GM19468 (cell line): ENCODE results near the gene FMNL1.

Source experiments
- ATAC-seq: cut with Tn5 transposase; IDR thresholded peaks from one replicate; pipeline ENCODE4 v1.9.1; 2021; ENCODE audit warnings: mild to moderate bottlenecking, moderate library complexity, moderate number of reproducible peaks; ENCODE audit not compliant: unreplicated experiment; ENCODE audit errors: extremely low read depth

The FMNL1 gene

DNA sequence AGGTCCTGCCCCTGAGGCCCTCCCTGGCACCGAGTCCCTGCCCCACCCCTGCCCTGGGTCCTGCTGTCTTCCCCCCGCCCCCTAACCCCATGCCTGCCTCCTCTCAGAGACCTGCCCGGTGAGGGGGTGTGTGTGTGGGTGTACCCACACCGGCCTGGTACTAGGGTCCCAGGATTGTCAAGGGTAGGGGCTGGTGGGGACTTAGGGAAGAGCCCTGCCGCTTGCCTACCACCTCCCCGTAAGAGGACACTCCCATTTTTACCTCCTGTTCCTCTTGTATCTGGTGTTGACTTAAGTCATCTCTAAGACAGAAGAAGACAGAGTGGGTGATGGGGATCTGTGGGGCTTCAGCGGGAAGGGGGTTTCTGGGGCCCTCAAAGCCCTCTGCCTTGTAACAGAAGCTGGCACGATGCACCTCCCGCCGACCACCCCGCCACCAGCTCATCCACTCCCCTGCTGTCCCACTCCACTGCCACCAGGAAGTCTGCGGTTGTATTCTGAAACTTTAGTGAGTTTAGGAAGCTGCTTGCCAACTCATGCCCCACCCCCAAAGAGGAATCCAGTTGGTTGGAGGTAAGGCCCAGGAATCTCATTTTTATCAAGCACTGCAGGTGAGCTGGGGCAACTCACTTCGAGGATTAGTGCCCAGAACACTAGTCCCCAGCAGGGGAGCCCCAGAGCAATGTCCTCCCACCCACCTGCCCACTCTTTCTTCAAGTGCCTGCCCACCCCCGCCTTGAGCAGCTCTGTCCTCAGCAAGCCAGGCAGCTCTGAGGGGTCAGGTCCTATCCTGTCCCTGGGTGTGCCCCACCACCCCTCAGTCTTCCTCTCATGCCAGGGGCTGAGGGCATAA, 34.7 kb downstream of the FMNL1 start:
- no peak for ATAC-seq

- no peak for ATAC-seq
Measured at GRCh38 chr17:45257115-45257514, 35.4 kb downstream of the FMNL1 start.

DNA sequence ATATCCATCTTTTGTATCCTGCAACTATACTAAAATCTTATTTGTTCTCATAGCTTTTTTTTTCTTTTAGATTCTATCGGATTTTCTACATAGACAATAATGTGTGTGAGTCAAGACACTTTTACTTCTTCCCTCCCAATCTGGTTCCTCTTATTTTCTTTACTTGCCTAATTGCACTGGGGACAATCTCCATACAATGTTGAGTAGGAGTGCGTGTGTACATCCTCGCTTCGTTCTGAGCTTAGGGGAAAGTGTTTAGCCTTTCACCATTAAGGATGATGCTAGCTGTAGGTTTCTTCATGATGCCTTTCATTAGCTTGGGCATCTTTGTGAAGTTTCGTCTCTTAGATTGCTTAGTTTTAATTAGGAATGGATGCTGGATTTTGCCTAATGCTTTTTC, 37.3 kb downstream of the FMNL1 start:
- ATAC-seq: no peak

- ATAC-seq: no peak
Measured at GRCh38 chr17:45260204-45260783, 38.6 kb downstream of the FMNL1 start.

DNA sequence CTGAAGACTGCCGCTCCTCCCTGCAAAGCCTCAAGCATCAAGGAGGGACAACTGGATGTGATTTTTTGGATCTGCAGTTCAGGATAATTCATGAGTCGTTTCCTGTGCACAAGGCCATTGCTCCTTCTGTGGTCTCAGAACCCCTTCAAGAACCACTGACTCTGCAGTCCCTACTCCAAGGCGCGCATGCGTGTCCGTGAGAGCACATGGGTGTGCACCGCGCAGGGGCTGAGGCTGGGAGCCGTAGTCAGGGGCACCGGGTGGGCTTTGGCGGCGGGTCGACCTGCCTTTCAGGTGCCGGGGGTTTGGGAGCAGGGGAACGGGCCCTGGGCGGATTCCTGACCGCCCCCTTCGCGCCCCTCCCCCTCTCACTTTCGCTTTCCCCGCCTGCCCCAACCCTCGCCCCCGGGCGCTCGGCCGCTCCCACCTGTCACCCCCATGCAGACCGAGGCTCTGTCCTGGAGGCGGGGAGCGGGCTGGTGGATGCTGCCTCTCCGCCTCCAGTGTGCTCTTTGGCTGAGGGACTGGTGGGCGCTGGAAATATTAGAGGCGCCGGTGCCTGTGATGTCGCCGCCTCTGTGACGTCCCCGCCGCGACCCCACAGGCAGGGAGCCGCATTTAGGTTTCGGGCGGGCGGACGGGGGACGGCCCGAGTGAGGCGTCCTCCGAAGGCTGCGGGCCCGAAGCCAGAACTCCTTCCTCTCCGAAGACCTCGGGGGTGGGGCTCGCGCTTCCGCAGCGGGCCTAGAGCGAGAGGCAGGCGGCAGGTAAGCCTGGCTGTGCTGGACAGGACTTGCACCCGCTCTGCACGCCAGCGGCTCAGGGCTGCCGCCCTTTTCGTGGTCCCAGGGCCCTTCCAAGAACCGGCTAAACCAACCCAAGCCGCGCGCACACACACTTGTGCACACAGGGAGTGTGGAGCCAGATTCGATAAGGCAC, 40.2 kb downstream of the FMNL1 start, which contains the start of gene SPATA32:
Gene SPATA32, minus strand, starts transcription at position 518 of the 939 bp plus-strand sequence. Its CDS starts 78 bp downstream, at position 440.
- ATAC-seq: no peak

DNA sequence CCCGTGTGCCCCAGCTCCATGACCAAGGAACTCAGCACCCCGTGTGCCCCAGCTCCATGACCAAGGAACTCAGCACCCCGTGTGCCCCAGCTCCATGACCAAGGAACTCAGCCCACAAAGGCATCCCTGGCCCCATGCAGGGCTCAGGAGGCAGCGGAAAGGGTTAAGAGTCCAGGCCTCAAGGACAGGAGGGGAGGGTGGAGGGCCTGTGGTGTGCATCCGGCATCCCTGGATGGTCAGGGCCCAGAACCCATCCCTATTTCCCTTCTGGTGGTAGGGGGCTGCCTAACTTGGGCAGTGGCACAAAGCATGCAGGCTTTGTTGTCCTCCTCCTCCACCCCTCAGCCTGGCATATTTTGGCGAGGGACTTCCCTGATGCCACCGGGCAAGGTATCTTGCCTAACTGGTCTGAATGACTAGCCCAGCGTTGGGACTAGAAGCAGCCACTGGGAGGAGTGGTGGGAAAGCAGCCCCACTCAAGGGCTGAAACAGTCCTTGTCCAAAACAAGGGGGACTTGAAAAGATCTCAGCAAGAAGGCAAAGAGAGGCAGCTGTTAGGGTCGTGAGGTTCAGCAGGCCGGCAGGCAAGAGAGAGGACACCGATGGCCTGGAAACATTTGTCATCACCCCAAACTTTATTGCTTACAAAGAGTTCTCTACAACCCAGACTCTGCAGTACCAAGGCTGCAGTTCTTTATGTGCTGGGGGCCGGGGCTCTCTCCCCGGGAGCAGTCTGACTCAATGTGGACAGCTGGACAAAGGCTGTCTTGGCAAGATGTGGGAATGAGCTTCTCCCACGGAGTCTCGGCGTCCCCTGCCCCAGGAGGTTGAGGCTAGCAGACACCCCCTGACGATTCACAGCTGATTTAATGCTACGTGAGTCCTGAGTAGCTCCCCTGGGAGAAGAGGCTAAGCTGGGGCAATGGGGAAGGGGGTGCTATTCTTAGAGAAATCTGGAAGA, 41.1 kb downstream of the FMNL1 start:
- no peak for ATAC-seq

DNA sequence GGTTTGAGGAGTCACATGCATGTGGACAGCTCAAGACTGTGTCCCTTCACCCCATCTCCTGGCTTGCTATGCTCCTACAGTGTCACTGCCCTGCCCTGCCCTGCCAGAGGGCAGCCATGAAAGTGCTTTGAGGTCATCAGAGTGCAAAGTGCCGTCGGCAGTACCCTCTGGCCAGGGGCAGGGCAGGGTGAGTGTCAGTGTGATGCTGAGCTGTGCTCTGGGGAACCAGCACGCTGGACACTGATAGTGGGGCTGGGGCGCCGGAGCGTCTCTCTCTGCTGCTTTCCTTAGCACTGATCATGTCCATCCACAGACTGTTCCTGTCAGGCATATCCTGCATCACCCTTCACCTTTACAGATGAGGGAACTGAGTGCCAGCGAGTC, 41.8 kb downstream of the FMNL1 start:
- ATAC-seq: no peak

DNA sequence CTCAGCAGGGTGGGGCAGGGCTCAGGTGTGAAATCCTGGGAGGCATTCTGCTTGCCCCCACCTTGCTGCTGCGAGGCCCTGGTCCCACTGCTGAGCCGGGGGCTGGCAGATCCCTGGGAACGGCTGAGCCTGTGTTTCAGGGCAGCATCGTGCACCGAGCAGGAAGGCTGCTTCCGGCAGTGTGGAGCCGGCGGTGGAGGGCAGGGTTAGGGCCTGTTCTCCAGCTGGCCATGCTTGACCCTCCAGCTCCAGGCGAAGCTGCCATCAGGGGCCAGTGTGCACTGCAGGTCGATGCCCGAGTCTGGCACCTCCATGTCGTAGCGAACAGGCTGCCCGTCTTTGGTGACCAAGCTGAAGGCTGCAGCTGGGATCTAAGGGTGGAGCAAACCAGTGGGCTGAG, 42.7 kb downstream of the FMNL1 start:
- ATAC-seq: no peak

GRCh38 chr17:45264988-45265387, 43.3 kb downstream of the FMNL1 start:
- ATAC-seq: no peak

DNA sequence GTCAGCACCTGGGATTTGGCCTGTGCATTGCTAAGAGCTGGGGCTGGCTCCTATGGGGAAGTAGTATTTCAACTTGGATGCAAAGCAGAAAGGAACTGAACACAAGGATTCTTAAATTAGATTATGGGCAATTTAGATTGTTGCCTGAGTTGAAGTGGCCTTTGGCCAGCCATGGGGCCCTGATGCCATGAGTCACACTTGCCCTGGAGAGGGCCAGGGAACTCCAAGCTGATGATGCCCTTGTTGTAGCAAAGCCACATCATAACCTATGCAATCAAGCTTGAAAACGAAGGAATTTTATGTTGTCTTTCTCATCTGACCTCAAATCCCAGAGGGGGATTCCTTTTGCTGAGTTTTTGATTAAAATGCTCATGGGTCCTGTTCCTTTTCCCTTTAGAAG, 44.1 kb downstream of the FMNL1 start:
- ATAC-seq: no peak

- no peak for ATAC-seq
Measured at GRCh38 chr17:45266372-45266926, 44.8 kb downstream of the FMNL1 start.

DNA sequence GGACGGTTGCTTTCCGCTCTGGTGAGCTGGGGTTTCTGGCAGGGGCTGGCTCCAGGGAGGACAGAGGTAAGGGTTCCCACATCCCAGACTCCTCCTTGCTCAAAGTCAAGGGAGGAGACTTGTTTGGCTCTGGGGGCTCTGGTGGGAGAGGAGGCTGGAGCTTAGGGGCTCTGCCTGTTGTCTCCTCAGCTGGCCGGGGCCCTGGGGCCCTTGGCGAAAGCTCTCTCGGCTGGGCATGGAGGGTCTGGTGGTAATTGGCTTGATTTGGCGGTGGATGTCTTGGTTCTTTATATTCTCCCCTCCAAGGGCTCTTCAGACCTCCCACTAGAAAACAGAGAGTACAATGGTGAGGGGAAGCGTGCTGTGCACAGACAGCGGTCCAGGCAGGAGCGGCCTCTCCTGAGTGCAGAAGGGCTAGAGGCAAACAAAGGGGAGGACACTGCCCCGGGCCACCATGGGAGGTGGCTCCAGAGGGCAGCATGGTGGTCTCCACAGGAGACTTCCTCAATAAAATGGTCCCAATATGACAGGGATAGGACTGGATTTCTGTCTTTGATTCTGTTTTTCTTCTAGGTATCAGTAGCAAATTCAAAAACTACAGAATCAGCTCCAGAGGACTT, 45.9 kb downstream of the FMNL1 start:
- no peak for ATAC-seq

DNA sequence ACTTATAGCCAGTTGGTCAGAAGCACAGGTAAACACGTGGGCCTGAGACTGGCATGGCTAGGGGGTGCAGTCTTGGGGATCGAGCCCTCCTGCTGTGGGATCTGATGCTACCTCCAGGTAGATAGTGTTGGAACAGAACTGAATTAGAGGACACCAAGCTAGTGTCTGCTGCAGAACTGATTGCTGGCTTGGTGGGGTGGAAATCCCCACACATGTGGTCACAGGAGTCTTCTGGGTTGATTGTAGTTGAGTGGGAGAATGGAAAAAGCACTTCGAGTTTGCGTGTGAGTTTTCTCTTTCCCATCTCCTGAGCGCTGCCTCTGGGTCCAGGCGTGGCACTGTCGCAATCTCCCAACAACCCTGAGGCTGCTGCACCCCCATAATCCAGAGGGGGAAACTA, 48.2 kb downstream of the FMNL1 start:
- ATAC-seq: no peak

DNA sequence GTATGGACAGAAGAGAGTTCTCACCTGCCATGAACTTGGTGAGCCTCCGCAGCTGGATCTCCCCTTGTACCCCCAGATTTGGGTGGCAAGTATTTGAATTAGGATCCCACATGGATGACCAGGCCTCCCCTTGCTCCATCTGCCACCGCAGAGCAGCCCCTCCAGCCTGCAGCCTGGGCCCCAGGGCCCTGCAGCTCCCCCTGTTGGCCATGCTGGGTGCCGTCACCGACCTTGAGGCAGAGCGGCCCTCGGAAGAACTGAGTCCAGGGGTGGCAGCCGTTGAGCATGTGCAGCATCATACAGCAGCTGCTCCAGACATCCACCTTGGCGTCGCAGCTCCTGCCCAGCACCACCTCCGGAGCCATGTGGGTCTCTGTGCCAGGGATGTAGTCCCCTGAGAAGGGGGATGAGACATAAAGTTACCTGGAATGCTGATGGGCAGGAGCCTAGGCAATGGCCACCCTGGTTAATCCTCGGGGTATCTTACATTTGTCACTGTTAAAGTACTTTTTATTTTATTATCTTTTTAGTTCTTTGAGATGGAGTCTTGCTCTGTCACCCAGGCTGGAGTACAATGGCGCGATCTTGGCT, 49.2 kb downstream of the FMNL1 start:
- no peak for ATAC-seq

DNA sequence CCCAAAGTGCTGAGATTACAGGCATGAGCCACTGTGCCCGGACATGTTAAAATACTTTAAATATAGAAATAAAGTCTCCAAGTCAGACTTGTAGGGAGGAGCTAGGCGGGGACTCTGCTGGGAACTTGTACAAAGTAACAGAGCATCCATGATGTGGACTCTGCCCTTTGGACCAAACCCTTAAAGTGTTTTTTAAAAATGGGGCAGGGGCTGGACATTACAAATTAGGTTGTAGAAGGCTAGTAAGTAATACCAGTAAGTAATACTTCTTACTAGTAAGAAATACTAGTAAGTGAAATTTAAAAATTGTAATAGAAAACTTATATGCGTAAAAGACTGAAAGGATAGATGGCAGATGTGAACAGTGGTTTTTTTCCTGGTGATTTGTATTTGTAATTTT, 49.9 kb downstream of the FMNL1 start:
- no peak for ATAC-seq

GRCh38 chr17:45273551-45273957, 51.9 kb downstream of the FMNL1 start:
- ATAC-seq: no peak

DNA sequence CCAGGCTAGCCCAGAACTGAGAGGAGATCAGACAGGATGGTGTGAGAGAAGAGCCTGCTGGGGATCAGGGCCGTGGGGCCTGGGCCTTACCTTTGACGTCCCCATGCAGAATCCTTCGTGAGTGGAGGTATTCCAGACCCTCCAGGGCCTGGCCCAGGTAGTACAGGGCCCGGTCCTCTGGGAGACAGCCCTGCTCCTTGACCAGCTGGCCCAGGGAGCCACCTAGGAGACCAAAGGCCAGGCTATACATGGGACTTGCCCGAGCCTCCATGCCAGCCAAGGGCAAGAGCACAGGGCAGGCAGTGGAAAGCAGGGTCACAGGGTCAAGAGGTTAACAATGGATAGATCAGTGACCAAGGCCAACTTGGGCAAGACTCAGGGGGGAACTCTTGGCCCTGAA, 52.3 kb downstream of the FMNL1 start:
- ATAC-seq: no peak

GRCh38 chr17:45276031-45276430, 54.3 kb downstream of the FMNL1 start:
- ATAC-seq: no peak
